HG02884 (cell line): ENCODE results near the gene SCRG1.

Experiments
- ATAC-seq: cut with Tn5 transposase; IDR thresholded peaks from one replicate; pipeline ENCODE4 v1.9.1; 2021; ENCODE audit warnings: mild to moderate bottlenecking, moderate library complexity; ENCODE audit not compliant: unreplicated experiment

SCRG1 gene

GRCh38 chr4:173411106-173411693, 12.3 kb upstream of the SCRG1 start:
- ATAC-seq, result no peak

GRCh38 chr4:173410079-173410478, 11.2 kb upstream of the SCRG1 start:
- ATAC-seq, result no peak

- ATAC-seq, result peak; percentile 82
Observed at GRCh38 chr4:173405840-173406606, 7.1 kb upstream of the SCRG1 start.

GRCh38 chr4:173404296-173404865, 5.5 kb upstream of the SCRG1 start:
- no peak for ATAC-seq

- no peak for ATAC-seq
Observed at GRCh38 chr4:173403051-173403450, 4.1 kb upstream of the SCRG1 start.

- no peak for ATAC-seq
Observed at GRCh38 chr4:173401063-173401462, 2.1 kb upstream of the SCRG1 start.

- no peak for ATAC-seq
Observed at GRCh38 chr4:173398220-173398619, 696 bp downstream of the SCRG1 start.

GRCh38 chr4:173397604-173398003, 1.3 kb downstream of the SCRG1 start:
- no peak for ATAC-seq

GRCh38 chr4:173391701-173392100, 7.2 kb downstream of the SCRG1 start:
- ATAC-seq, result no peak

- ATAC-seq, result no peak
Observed at GRCh38 chr4:173386751-173387150, 12.2 kb downstream of the SCRG1 start.

- no peak for ATAC-seq
Observed at GRCh38 chr4:173382349-173382748, 16.6 kb downstream of the SCRG1 start.

GRCh38 chr4:173381610-173382009, 17.3 kb downstream of the SCRG1 start:
- ATAC-seq, result no peak

GRCh38 chr4:173380987-173381386, 17.9 kb downstream of the SCRG1 start:
- ATAC-seq, result peak; percentile 58

- ATAC-seq, result no peak
Observed at GRCh38 chr4:173379929-173380328, 19.0 kb downstream of the SCRG1 start.

GRCh38 chr4:173374588-173374987, 24.3 kb downstream of the SCRG1 start:
- ATAC-seq, result no peak

- peak; percentile 12 for ATAC-seq
Observed at GRCh38 chr4:173371292-173372192, 27.4 kb downstream of the SCRG1 start.

GRCh38 chr4:173370477-173371291, 28.2 kb downstream of the SCRG1 start, which contains the start of gene SAP30:
TSS of gene SAP30 (plus strand) at chr4:173370954. CDS start at chr4:173371183, 229 bp downstream.
- peak; percentile 60 for ATAC-seq

GRCh38 chr4:173370130-173370476, 28.8 kb downstream of the SCRG1 start:
- ATAC-seq, result peak; percentile 2

GRCh38 chr4:173367946-173368345, 31.0 kb downstream of the SCRG1 start:
- ATAC-seq, result no peak

GRCh38 chr4:173367285-173367684, 31.6 kb downstream of the SCRG1 start:
- peak; percentile 16 for ATAC-seq
